ENCODE results near the gene ZNF593OS. TPM values are rescaled to one million over a fixed set of nuclear protein-coding genes. Genes with fewer than 3 reads are reported as not detected.

Gene ZNF593OS
- total and polyA plus RNA-seq, 8 donors = 0.35 to 0.68 TPM; not detected in 6

DNA sequence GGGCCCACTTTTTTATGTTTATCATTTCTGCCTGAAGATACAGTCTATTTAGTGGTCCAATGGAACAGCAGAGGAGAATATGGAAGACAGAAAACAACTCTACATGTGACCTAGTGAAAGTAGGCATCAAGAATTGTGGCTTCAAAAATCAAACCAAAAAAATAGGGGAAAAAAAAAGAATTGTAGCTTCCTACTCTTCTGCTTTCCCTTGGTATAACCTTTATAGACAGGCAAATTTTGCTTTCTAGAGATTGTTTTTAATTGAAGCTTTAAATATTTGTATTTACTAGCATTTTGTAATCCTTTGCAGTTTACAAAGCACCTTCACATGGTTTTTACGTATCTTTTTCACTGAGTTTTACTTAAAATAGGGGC, 45.7 kb downstream of the ZNF593OS start:
- Histone ChIP-seq H3K27ac (peak overlapping the region in 3 of 4 donors; percentile 12 to 74 (median 67)), H3K4me3 (no peak overlapping the region), H3K36me3 (no peaks in the 10 kb centered on the region), H3K4me1 (peaks cover 31 to 71% (median 71%) of the 10 kb centered on the region in 3 donors), H3K27me3 (no peaks in the 10 kb centered on the region), H3K9me3 (no peaks in the 10 kb centered on the region)
- FAIRE-seq = no peak
- no peak for ATAC-seq
- DNase-seq = no peak
- intact Hi-C loops (cut with DNase I) = no loop called here
- TF ChIP-seq, protein P1, sequence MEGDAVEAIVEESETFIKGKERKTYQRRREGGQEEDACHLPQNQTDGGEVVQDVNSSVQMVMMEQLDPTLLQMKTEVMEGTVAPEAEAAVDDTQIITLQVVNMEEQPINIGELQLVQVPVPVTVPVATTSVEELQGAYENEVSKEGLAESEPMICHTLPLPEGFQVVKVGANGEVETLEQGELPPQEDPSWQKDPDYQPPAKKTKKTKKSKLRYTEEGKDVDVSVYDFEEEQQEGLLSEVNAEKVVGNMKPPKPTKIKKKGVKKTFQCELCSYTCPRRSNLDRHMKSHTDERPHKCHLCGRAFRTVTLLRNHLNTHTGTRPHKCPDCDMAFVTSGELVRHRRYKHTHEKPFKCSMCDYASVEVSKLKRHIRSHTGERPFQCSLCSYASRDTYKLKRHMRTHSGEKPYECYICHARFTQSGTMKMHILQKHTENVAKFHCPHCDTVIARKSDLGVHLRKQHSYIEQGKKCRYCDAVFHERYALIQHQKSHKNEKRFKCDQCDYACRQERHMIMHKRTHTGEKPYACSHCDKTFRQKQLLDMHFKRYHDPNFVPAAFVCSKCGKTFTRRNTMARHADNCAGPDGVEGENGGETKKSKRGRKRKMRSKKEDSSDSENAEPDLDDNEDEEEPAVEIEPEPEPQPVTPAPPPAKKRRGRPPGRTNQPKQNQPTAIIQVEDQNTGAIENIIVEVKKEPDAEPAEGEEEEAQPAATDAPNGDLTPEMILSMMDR (IDR thresholded peaks at IDR 0.05) = no peak
- 48 to 68% methylated on average over 1 of the region's 1 CpG for WGBS, 2 donors

DNA sequence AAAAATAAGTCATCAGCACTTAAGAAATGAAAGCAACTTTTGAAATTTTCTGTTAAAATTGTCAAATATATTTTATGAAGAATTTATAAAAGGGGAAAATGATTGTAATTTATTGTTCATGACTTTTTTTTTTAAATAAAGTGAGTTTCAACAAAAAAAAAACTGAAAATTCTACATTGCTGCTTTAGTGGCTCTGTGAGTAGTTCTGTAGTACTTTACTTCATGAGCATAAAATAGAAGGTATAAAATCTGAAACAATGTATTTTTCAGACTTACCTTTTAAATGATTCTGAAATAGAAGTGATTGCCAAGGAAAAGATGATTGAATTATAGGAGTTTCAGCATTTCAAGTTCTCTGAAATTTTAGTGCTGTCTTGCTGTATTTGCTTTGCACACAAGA, 46.2 kb downstream of the ZNF593OS start:
- peak overlapping the region in 2 of 4 donors; percentile 54 to 74 for H3K27ac ChIP-seq
- H3K36me3 ChIP-seq = no peaks in the 10 kb centered on the region
- DNase-seq = no peak
- intact Hi-C loops (cut with DNase I) = no loop called here
- TF ChIP-seq, protein P1 (IDR thresholded peaks at IDR 0.05) = no peak
- H3K27me3 ChIP-seq = no peaks in the 10 kb centered on the region
- peaks cover 31 to 72% (median 71%) of the 10 kb centered on the region in 3 donors for H3K4me1 ChIP-seq
- FAIRE-seq = no peak
- H3K9me3 ChIP-seq = no peaks in the 10 kb centered on the region
- no peak overlapping the region for H3K4me3 ChIP-seq
- ATAC-seq = no peak

DNA sequence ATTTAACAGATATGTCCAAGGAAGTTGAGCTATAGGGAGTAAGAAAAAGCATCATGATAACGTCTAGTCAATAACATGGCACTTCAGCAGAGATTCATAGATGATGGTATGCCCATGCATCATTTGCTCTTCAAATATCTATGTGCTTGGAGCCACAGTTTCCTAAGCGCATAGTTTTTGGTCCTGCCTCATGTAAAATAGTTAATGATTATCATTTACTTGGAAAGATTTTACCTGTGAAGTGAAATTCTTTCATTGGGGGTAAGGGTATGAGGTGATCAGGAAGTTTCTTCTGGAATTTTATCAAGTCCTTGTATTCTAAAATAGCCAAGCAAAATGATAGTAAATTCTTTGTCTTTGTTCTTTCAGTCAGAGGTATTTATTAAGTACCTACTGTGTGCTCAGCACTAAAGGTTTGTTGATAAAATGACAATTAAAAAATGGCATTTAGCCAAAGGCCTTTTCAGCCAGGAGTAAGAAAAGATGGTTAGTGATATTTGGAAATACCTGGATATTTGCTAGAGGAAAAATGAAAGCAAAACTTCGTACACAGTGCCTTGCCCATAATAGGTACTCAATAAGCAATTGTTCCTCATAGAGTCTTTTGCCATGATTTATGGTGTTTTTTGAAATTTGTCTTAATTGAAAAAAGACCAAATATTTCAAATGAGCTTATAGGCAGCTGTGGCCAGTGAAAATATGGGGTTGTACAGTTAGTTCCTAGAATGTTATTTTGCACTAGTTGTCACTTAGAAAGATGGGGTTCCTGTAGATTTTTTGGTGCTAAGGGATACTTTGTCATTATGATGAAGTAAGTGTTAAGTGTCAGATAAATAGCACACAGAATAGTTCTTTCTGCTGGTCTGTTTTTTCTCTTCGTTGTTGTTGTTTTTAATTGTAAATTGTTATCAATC, 47.0 kb downstream of the ZNF593OS start:
- DNase-seq (no peak), ATAC-seq (peak in 2 of 4 donors; percentile 32 to 41), FAIRE-seq (no peak)
- Histone ChIP-seq H3K27me3 (no peaks in the 10 kb centered on the region), H3K9me3 (no peaks in the 10 kb centered on the region), H3K4me1 (peaks cover 31 to 72% (median 71%) of the 10 kb centered on the region in 3 donors), H3K4me3 (no peak overlapping the region), H3K27ac (peak overlapping the region in 2 of 4 donors; percentile 54 to 74), H3K36me3 (no peaks in the 10 kb centered on the region)
- intact Hi-C loops (cut with DNase I) = no loop called here
- 46 to 48% methylated on average over 4 of the region's 4 CpGs for WGBS, 2 donors
- TF ChIP-seq, protein P1 (IDR thresholded peaks at IDR 0.05) = no peak

DNA sequence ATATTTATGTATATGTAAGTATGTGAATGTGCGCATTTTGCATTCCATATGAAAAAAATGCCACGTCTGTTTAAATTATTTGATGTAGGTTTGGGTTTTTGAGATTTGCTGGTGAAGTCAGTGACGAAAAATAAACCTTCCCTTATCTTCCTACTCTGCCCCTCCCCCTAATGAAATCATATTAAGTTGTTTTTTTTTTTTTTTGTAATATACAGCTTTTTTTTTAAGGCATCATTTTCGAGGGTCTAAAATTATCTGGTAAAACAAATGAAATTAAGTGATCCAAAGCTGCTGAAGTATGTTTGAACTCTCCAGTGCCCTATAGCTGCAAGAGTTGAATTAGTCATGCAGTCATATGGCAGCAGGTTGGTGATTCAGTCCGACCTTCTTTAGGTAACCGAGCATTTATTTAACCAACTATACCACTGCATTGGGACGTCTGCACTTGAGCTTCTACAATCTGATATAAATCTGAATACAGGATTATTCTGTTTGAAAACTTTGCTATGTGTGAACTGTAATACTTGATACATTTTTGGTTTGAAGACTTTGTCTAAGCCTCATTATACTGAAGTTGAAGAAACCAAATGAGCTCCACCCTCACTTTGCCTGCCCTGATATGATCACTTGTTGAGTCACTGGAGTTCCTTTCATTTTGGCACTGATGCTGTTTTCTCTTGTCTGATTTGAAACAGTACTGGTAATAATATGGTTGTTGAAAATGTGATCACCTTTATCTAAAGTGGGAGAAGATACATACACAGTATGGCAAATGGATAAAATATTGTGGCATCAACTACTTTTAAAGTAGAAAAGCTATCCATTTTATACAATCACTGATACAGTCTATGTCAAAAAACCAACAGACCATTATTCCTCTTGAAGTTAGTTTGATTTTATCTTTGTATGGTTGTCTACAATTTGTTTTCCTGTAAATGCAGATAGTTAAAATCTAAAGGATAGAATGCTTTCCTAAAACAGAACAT, 48.4 kb downstream of the ZNF593OS start:
- 62 to 63% methylated on average over 7 of the region's 7 CpGs for WGBS, 2 donors
- Histone ChIP-seq H3K4me3 (no peak overlapping the region), H3K27ac (peak overlapping the region in 3 of 4 donors; percentile 2 to 70 (median 54)), H3K4me1 (peaks cover 31 to 74% (median 71%) of the 10 kb centered on the region in 3 donors), H3K36me3 (no peaks in the 10 kb centered on the region), H3K9me3 (no peaks in the 10 kb centered on the region), H3K27me3 (no peaks in the 10 kb centered on the region)
- TF ChIP-seq, protein P1 (IDR thresholded peaks at IDR 0.05) = no peak
- intact Hi-C loops (cut with DNase I) = no loop called here
- DNase-seq (no peak), ATAC-seq (peak in 1 of 4 donors; percentile 38), FAIRE-seq (peak; percentile 13)

All from pancreas (tissue), 10 donors.